ENCODE data around the gene AJAP1.

AJAP1 gene

GRCh38 chr1:4708840-4709507 lies 54.6 kb downstream of the AJAP1 start:
- peak overlapping the region; percentile 29 for H2BK5ac ChIP-seq (ENCODE audit: low read length)
- no peak overlapping the region for H2AFZ ChIP-seq (ENCODE audit: low read length)
- peak overlapping the region; percentile 93 for H2AK5ac ChIP-seq (ENCODE audit: low read depth, low read length)
- no CpG with 5 or more reads among the region's 5 CpGs for WGBS, 2 donors (ENCODE audit: extremely low coverage in 2 of 2, insufficient read length in 2 of 2, insufficient replicate concordance in 1 of 2)
- H2BK120ac ChIP-seq (ENCODE audit: low read depth, low read length), result peak overlapping the region; percentile 87
- H3K18ac ChIP-seq (ENCODE audit: low read length), result peak overlapping the region; percentile 92
- H3K79me1 ChIP-seq (ENCODE audit: low read depth, low read length), result no peaks in the 10 kb centered on the region
- H3K4ac ChIP-seq (ENCODE audit: low read length), result no peak overlapping the region
- no peaks in the 10 kb centered on the region for H3K36me3 ChIP-seq (replicated peaks in 1 of 2; ENCODE audit: control insufficient read depth in 2 of 2, insufficient read depth in 2 of 2, low read length in 2 of 2)
- H4K91ac ChIP-seq (ENCODE audit: low read depth, low read length, poor library complexity), result peak overlapping the region; percentile 86
- H3K27me3 ChIP-seq (ENCODE audit: control insufficient read depth in 3 of 3, insufficient read depth in 3 of 3, low read depth in 1 of 3, low read length in 3 of 3), result peaks cover 0 to 20% (median 3%) of the 10 kb centered on the region in 3 experiments
- peak overlapping the region; percentile 94 for H2BK15ac ChIP-seq (ENCODE audit: low read length)
- no peak overlapping the region for H4K8ac ChIP-seq (ENCODE audit: low read depth, low read length)
- no peak overlapping the region for H3K4me2 ChIP-seq (ENCODE audit: insufficient read depth, low read length, poor library complexity, severe bottlenecking)
- H3K9ac ChIP-seq (ENCODE audit: low read depth, low read length, poor library complexity), result no peak overlapping the region
- peak overlapping the region; percentile 90 for H3K14ac ChIP-seq (ENCODE audit: low read length)
- peak overlapping the region; percentile 42 for H3K27ac ChIP-seq (replicated peaks; ENCODE audit: low read length)
- no peak overlapping the region for H3K4me3 ChIP-seq (ENCODE audit: low read length in 2 of 2)
- DNase-seq (ENCODE audit: low spot score), result no peak
- peak overlapping the region; percentile 42 for H2BK12ac ChIP-seq (ENCODE audit: low read length)
- peaks cover 0 to 4% of the 10 kb centered on the region in 2 donors for H3K9me3 ChIP-seq (replicated peaks in 1 of 2; ENCODE audit: control insufficient read depth in 2 of 2, insufficient read depth in 1 of 2, low read depth in 1 of 2, low read length in 2 of 2)
- H3K4me1 ChIP-seq (ENCODE audit: control insufficient read depth in 2 of 2, insufficient read depth in 1 of 2, low read depth in 1 of 2, low read length in 2 of 2), result peaks cover 0 to 26% of the 10 kb centered on the region in 2 donors
- no peak overlapping the region for H3K23ac ChIP-seq (ENCODE audit: low read depth, low read length, poor library complexity)

- no peak overlapping the region for H3K4me2 ChIP-seq (ENCODE audit: insufficient read depth, low read length, poor library complexity, severe bottlenecking)
- no peak overlapping the region for H2BK5ac ChIP-seq (ENCODE audit: low read length)
- DNase-seq (ENCODE audit: low spot score), result peak; percentile 27
- no peaks in the 10 kb centered on the region for H3K36me3 ChIP-seq (replicated peaks in 1 of 2; ENCODE audit: control insufficient read depth in 2 of 2, insufficient read depth in 2 of 2, low read length in 2 of 2)
- H3K4me1 ChIP-seq (ENCODE audit: control insufficient read depth in 2 of 2, insufficient read depth in 1 of 2, low read depth in 1 of 2, low read length in 2 of 2), result peaks cover 0 to 26% of the 10 kb centered on the region in 2 donors
- H3K79me1 ChIP-seq (ENCODE audit: low read depth, low read length), result no peaks in the 10 kb centered on the region
- peak overlapping the region; percentile 87 for H2BK120ac ChIP-seq (ENCODE audit: low read depth, low read length)
- no peak overlapping the region for H4K8ac ChIP-seq (ENCODE audit: low read depth, low read length)
- WGBS, 2 donors (ENCODE audit: extremely low coverage in 2 of 2, insufficient read length in 2 of 2, insufficient replicate concordance in 1 of 2), result no CpG with 5 or more reads among the region's 5 CpGs
- H2BK12ac ChIP-seq (ENCODE audit: low read length), result peak overlapping the region; percentile 42
- H3K18ac ChIP-seq (ENCODE audit: low read length), result peak overlapping the region; percentile 92
- no peak overlapping the region for H3K14ac ChIP-seq (ENCODE audit: low read length)
- H3K4me3 ChIP-seq (ENCODE audit: low read length in 2 of 2), result no peak overlapping the region
- peaks cover 0 to 4% of the 10 kb centered on the region in 2 donors for H3K9me3 ChIP-seq (replicated peaks in 1 of 2; ENCODE audit: control insufficient read depth in 2 of 2, insufficient read depth in 1 of 2, low read depth in 1 of 2, low read length in 2 of 2)
- no peak overlapping the region for H3K4ac ChIP-seq (ENCODE audit: low read length)
- H2AK5ac ChIP-seq (ENCODE audit: low read depth, low read length), result peak overlapping the region; percentile 93
- H2BK15ac ChIP-seq (ENCODE audit: low read length), result peak overlapping the region; percentile 94
- H2AFZ ChIP-seq (ENCODE audit: low read length), result no peak overlapping the region
- H3K9ac ChIP-seq (ENCODE audit: low read depth, low read length, poor library complexity), result peak overlapping the region; percentile 37
- peaks cover 0 to 20% (median 3%) of the 10 kb centered on the region in 3 experiments for H3K27me3 ChIP-seq (ENCODE audit: control insufficient read depth in 3 of 3, insufficient read depth in 3 of 3, low read depth in 1 of 3, low read length in 3 of 3)
- peak overlapping the region; percentile 45 for H3K27ac ChIP-seq (replicated peaks; ENCODE audit: low read length)
- no peak overlapping the region for H3K23ac ChIP-seq (ENCODE audit: low read depth, low read length, poor library complexity)
- no peak overlapping the region for H4K91ac ChIP-seq (ENCODE audit: low read depth, low read length, poor library complexity)
Measured at GRCh38 chr1:4709641-4710040, 55.2 kb downstream of the AJAP1 start.

- Histone ChIP-seq H3K14ac (ENCODE audit: low read length) (peak overlapping the region; percentile 26), H3K79me1 (ENCODE audit: low read depth, low read length) (no peaks in the 10 kb centered on the region), H2BK12ac (ENCODE audit: low read length) (peak overlapping the region; percentile 65), H2AK5ac (ENCODE audit: low read depth, low read length) (peak overlapping the region; percentile 22), H3K4me1 (ENCODE audit: control insufficient read depth in 2 of 2, insufficient read depth in 1 of 2, low read depth in 1 of 2, low read length in 2 of 2) (peaks cover 0 to 23% of the 10 kb centered on the region in 2 donors), H2BK5ac (ENCODE audit: low read length) (peak overlapping the region; percentile 45), H3K36me3 (replicated peaks in 1 of 2; ENCODE audit: control insufficient read depth in 2 of 2, insufficient read depth in 2 of 2, low read length in 2 of 2) (no peaks in the 10 kb centered on the region), H3K23ac (ENCODE audit: low read depth, low read length, poor library complexity) (peak overlapping the region; percentile 81), H3K4me2 (ENCODE audit: insufficient read depth, low read length, poor library complexity, severe bottlenecking) (peak overlapping the region; percentile 43), H3K4ac (ENCODE audit: low read length) (no peak overlapping the region), H2BK15ac (ENCODE audit: low read length) (peak overlapping the region; percentile 72), H3K18ac (ENCODE audit: low read length) (peak overlapping the region; percentile 58), H3K27ac (replicated peaks; ENCODE audit: low read length) (no peak overlapping the region), H3K9ac (ENCODE audit: low read depth, low read length, poor library complexity) (peak overlapping the region; percentile 37), H3K27me3 (ENCODE audit: control insufficient read depth in 3 of 3, insufficient read depth in 3 of 3, low read depth in 1 of 3, low read length in 3 of 3) (peaks cover 0 to 20% (median 3%) of the 10 kb centered on the region in 3 experiments), H2BK120ac (ENCODE audit: low read depth, low read length) (no peak overlapping the region), H3K4me3 (ENCODE audit: low read length in 2 of 2) (peak overlapping the region in 1 of 2 donors; percentile 42), H3K9me3 (replicated peaks in 1 of 2; ENCODE audit: control insufficient read depth in 2 of 2, insufficient read depth in 1 of 2, low read depth in 1 of 2, low read length in 2 of 2) (peaks cover 0 to 5% of the 10 kb centered on the region in 2 donors), H4K91ac (ENCODE audit: low read depth, low read length, poor library complexity) (no peak overlapping the region), H2AFZ (ENCODE audit: low read length) (no peak overlapping the region), H4K8ac (ENCODE audit: low read depth, low read length) (no peak overlapping the region)
- DNase-seq (ENCODE audit: low spot score), result peak; percentile 27
- no CpG with 5 or more reads among the region's 39 CpGs for WGBS, 2 donors (ENCODE audit: extremely low coverage in 2 of 2, insufficient read length in 2 of 2, insufficient replicate concordance in 1 of 2)
Measured at GRCh38 chr1:4710592-4711415, 56.4 kb downstream of the AJAP1 start.

All from neuronal stem cell (in vitro differentiated cells).